Mesendoderm (in vitro differentiated cells): Measurements from ENCODE around the gene ACTN1.

ENCODE experiments used
- DNase-seq: peaks from one replicate; pipeline ENCODE4 v3.0.0; 2013
- H2AK5ac ChIP-seq: 2 replicates; pipeline ENCODE4 v1.6.1; 2013; ENCODE audit warnings: low read length, inconsistent platforms
- H2BK120ac ChIP-seq: 2 replicates; pipeline ENCODE4 v1.6.1; 2013; ENCODE audit warnings: low read depth, mild to moderate bottlenecking, low read length, moderate library complexity, mixed read lengths
- H2BK15ac ChIP-seq: replicated peaks from 2 replicates; pipeline ENCODE4 v1.6.1; 2013; ENCODE audit warnings: low read depth, mild to moderate bottlenecking, moderate library complexity
- H2BK5ac ChIP-seq: 2 replicates; pipeline ENCODE4 v1.6.1; 2013; ENCODE audit warnings: low read length, inconsistent platforms
- H3K18ac ChIP-seq: 2 replicates; pipeline ENCODE4 v1.6.1; 2013; ENCODE audit warnings: mild to moderate bottlenecking, low read length, mixed read lengths
- H3K23ac ChIP-seq: one replicate; pipeline ENCODE4 v1.6.1; 2013; ENCODE audit warnings: low read length
- H3K27ac ChIP-seq: 2 replicates; pipeline ENCODE4 v1.5.1; 2013; ENCODE audit warnings: low read depth, mild to moderate bottlenecking, inconsistent platforms, low read length, moderate library complexity
- H3K27me3 ChIP-seq: 2 replicates; pipeline ENCODE4 v1.6.1; 2013; ENCODE audit warnings: low read length, control low read depth, mild to moderate bottlenecking, inconsistent platforms; ENCODE audit not compliant: insufficient read depth, poor library complexity
- H3K36me3 ChIP-seq: 2 replicates; pipeline ENCODE4 v1.6.1; 2013; ENCODE audit warnings: low read length, inconsistent platforms; ENCODE audit not compliant: control insufficient read depth, insufficient read depth
- H3K4ac ChIP-seq: one replicate; pipeline ENCODE4 v1.6.1; 2013; ENCODE audit warnings: low read depth, mild to moderate bottlenecking, low read length, moderate library complexity
- H3K4me1 ChIP-seq: 2 replicates; pipeline ENCODE4 v1.6.1; 2013; ENCODE audit warnings: low read depth, low read length, inconsistent platforms; ENCODE audit not compliant: control insufficient read depth
- H3K4me2 ChIP-seq: 2 replicates; pipeline ENCODE4 v1.6.1; 2013; ENCODE audit warnings: low read length
- H3K4me3 ChIP-seq: 2 replicates; pipeline ENCODE4 v1.5.1; 2013; ENCODE audit warnings: mild to moderate bottlenecking, low read length
- H3K56ac ChIP-seq: one replicate; pipeline ENCODE4 v1.6.1; 2013; ENCODE audit warnings: low read length
- H3K79me1 ChIP-seq: 2 replicates; pipeline ENCODE4 v1.6.1; 2013; ENCODE audit warnings: low read length, inconsistent platforms
- H3K79me2 ChIP-seq: 2 replicates; pipeline ENCODE4 v1.6.1; 2013; ENCODE audit warnings: mild to moderate bottlenecking, low read length; ENCODE audit not compliant: control insufficient read depth, insufficient read depth
- H3K9ac ChIP-seq: 2 replicates; pipeline ENCODE4 v1.6.1; 2013; ENCODE audit warnings: low read length, inconsistent platforms
- H4K5ac ChIP-seq: one replicate; pipeline ENCODE4 v1.6.1; 2013; ENCODE audit warnings: low read length
- H4K8ac ChIP-seq: one replicate; pipeline ENCODE4 v1.6.1; 2013; ENCODE audit warnings: low read depth, mild to moderate bottlenecking, control low read depth, low read length, moderate library complexity
- WGBS: extraction: QIAGEN DNeasy Blood & Tissue Kit; methylation state at CpG from one replicate; pipeline ENCODE4 v1.1.7; 2013; ENCODE audit warnings: low lambda C conversion rate, missing lambda C conversion rate; ENCODE audit not compliant: insufficient coverage; ENCODE audit errors: extremely low coverage; 5-methylcytosine and 5-hydroxymethylcytosine counted together

The ACTN1 gene

DNA sequence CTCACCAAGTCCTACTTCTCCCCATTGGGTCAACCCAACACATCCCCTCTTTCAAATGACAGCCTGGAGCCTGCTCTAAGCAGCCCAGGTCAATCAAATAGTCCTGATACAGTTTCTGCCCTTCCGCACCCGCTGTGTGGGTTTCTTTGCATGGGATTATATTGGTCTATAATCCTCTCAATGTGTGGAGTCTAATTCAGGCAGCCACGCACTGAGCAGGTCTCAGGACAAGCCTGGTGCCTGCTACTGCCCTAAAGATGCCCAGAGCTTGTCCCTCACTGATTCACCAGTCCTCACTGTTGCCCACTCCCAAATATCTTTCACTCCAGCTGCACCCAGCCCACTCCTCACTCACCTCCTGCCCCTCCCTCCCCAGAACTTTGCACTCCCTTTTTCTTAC is 16.4 kb downstream of the ACTN1 start:
- Histone ChIP-seq H3K79me2 (peaks cover 92% of the 10 kb centered on the region), H3K9ac (no peak overlapping the region), H3K56ac (no peak overlapping the region), H3K18ac (no peak overlapping the region), H3K4me2 (no peak overlapping the region), H2BK5ac (no peak overlapping the region), H3K4me3 (no peak overlapping the region), H2BK120ac (no peak overlapping the region), H3K36me3 (no peaks in the 10 kb centered on the region), H4K5ac (no peak overlapping the region), H3K4me1 (peaks cover 7% of the 10 kb centered on the region), H3K4ac (no peak overlapping the region), H3K23ac (no peak overlapping the region), H2AK5ac (no peak overlapping the region), H3K79me1 (peaks cover 30% of the 10 kb centered on the region), H3K27me3 (no peaks in the 10 kb centered on the region), H2BK15ac (no peak overlapping the region), H3K27ac (no peak overlapping the region), H4K8ac (no peak overlapping the region)
- DNase-seq: no peak
- WGBS: no CpG with 5 or more reads among the region's 3 CpGs

DNA sequence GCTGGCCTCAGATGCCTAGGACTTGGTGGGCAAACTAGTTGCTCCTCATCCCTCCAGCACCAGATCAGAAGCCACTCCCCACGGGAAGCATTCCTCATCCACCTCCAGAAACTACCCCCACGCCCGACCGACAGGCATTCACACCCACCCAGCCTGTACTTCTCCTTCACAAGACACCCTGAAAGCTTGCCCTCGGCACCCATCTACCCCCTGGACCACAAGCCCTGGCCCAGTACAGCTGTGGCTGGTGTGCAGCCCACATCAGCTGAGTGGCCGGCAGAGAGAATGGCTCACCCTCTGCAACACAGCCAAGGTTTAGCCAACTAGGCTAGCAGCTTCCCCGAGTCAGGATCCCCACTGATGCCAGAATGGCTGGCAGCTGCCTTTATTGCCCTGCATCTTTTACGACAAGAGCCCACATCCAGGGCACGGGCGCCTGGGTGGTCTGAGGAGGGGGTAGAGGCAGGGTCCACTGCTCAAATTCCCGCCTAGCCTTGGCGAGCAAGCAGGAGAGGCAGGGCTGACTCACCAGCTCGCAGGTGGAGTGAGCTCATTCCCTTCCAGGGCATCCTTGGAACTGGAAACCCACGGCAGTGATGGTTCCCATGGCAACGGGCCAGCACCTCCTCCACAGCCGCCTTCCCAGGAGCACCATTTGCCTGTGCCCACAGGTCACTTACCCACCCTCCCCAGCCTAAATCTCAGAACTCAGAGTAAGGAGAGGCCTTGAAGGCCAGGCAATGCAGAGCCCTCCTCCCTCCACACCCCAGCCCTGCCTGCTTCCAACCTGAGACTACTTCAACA is 17.1 kb downstream of the ACTN1 start:
- H2BK15ac ChIP-seq: no peak overlapping the region
- peaks cover 92% of the 10 kb centered on the region for H3K79me2 ChIP-seq
- H3K79me1 ChIP-seq: peaks cover 30% of the 10 kb centered on the region
- H4K8ac ChIP-seq: no peak overlapping the region
- H3K9ac ChIP-seq: no peak overlapping the region
- H2AK5ac ChIP-seq: no peak overlapping the region
- H2BK5ac ChIP-seq: no peak overlapping the region
- H4K5ac ChIP-seq: no peak overlapping the region
- peak; percentile 93 for DNase-seq
- no peak overlapping the region for H3K4me3 ChIP-seq
- no CpG with 5 or more reads among the region's 16 CpGs for WGBS
- no peak overlapping the region for H3K27ac ChIP-seq
- no peak overlapping the region for H3K23ac ChIP-seq
- H3K4me1 ChIP-seq: peaks cover 7% of the 10 kb centered on the region
- H3K18ac ChIP-seq: no peak overlapping the region
- no peak overlapping the region for H3K4me2 ChIP-seq
- no peak overlapping the region for H2BK120ac ChIP-seq
- no peaks in the 10 kb centered on the region for H3K36me3 ChIP-seq
- no peaks in the 10 kb centered on the region for H3K27me3 ChIP-seq
- H3K56ac ChIP-seq: no peak overlapping the region
- no peak overlapping the region for H3K4ac ChIP-seq

GRCh38 chr14:68961361-68961760 is 17.7 kb downstream of the ACTN1 start:
- Histone ChIP-seq H3K4me2 (no peak overlapping the region), H2BK15ac (no peak overlapping the region), H4K8ac (no peak overlapping the region), H3K9ac (no peak overlapping the region), H3K36me3 (no peaks in the 10 kb centered on the region), H3K4ac (no peak overlapping the region), H2BK120ac (no peak overlapping the region), H4K5ac (no peak overlapping the region), H3K23ac (no peak overlapping the region), H3K4me3 (no peak overlapping the region), H2BK5ac (no peak overlapping the region), H3K4me1 (peaks cover 4% of the 10 kb centered on the region), H3K27me3 (no peaks in the 10 kb centered on the region), H3K79me1 (peaks cover 28% of the 10 kb centered on the region), H3K79me2 (peaks cover 92% of the 10 kb centered on the region), H2AK5ac (no peak overlapping the region), H3K18ac (no peak overlapping the region), H3K56ac (no peak overlapping the region), H3K27ac (no peak overlapping the region)
- no CpG with 5 or more reads among the region's 7 CpGs for WGBS
- DNase-seq: no peak

- no peak overlapping the region for H3K4me2 ChIP-seq
- no peak overlapping the region for H4K5ac ChIP-seq
- H3K4ac ChIP-seq: no peak overlapping the region
- no peak overlapping the region for H3K23ac ChIP-seq
- no peak overlapping the region for H3K27ac ChIP-seq
- H3K79me1 ChIP-seq: peaks cover 30% of the 10 kb centered on the region
- no peak overlapping the region for H3K9ac ChIP-seq
- H3K27me3 ChIP-seq: no peaks in the 10 kb centered on the region
- H2BK15ac ChIP-seq: no peak overlapping the region
- no peak overlapping the region for H3K56ac ChIP-seq
- no peak overlapping the region for H2AK5ac ChIP-seq
- H3K36me3 ChIP-seq: no peaks in the 10 kb centered on the region
- peaks cover 92% of the 10 kb centered on the region for H3K79me2 ChIP-seq
- WGBS: no CpG with 5 or more reads among the region's 3 CpGs
- no peak overlapping the region for H2BK5ac ChIP-seq
- H3K4me3 ChIP-seq: no peak overlapping the region
- H3K18ac ChIP-seq: no peak overlapping the region
- DNase-seq: no peak
- H4K8ac ChIP-seq: no peak overlapping the region
- H3K4me1 ChIP-seq: peaks cover 6% of the 10 kb centered on the region
- H2BK120ac ChIP-seq: no peak overlapping the region
Measured at GRCh38 chr14:68960123-68960522, 19.0 kb downstream of the ACTN1 start.

DNA sequence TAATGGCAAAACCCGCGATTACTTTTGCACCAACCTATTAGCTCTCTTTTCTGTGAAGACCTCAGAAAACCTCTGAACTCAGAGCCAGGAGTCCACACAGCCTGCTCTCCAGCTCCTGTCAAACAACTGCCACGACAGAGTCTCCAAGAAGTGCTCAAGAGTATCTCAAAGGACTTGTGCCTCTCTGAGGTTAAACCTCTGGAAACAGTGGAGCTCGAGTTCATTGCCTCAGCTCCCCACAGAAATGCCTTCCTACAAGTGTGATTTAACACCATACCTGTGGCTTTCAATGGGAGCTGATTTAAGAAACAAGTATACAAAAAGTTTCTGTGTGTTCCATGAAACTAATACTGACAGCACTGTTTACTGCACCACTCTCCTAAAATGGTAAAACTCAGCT is 20.1 kb downstream of the ACTN1 start:
- Histone ChIP-seq H2BK5ac (no peak overlapping the region), H3K18ac (no peak overlapping the region), H3K23ac (no peak overlapping the region), H3K4me3 (no peak overlapping the region), H3K36me3 (no peaks in the 10 kb centered on the region), H3K9ac (no peak overlapping the region), H3K4me2 (no peak overlapping the region), H3K4me1 (peaks cover 6% of the 10 kb centered on the region), H2BK15ac (no peak overlapping the region), H3K79me2 (peaks cover 88% of the 10 kb centered on the region), H3K27ac (no peak overlapping the region), H3K4ac (no peak overlapping the region), H3K79me1 (peaks cover 29% of the 10 kb centered on the region), H3K27me3 (no peaks in the 10 kb centered on the region), H4K8ac (no peak overlapping the region), H2AK5ac (no peak overlapping the region), H2BK120ac (no peak overlapping the region), H4K5ac (no peak overlapping the region), H3K56ac (no peak overlapping the region)
- DNase-seq: no peak
- WGBS: no CpG with 5 or more reads among the region's 4 CpGs

DNA sequence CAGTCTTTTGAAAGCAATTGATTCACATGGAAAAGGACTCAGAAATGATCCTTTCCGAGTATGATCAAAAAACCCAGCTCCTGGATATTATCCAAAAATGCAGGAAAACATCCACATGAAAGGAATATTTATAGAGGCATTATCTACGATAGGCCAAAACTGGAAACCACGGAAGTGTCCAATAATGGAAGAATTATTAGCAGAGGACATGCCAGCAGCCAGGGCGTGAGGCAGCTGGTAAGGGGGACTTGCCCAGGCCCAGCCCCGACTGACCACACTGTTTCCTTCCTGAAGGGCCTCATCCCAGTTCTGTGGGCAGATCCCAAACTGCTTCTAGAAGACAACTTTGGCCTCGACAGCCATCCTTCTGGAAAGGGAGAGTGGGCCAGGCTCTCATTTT is 20.5 kb downstream of the ACTN1 start:
- Histone ChIP-seq H3K4me1 (peaks cover 6% of the 10 kb centered on the region), H4K8ac (no peak overlapping the region), H3K27me3 (no peaks in the 10 kb centered on the region), H2BK120ac (no peak overlapping the region), H3K23ac (no peak overlapping the region), H3K9ac (no peak overlapping the region), H3K56ac (no peak overlapping the region), H3K4me3 (no peak overlapping the region), H3K27ac (no peak overlapping the region), H3K4ac (no peak overlapping the region), H3K18ac (no peak overlapping the region), H3K4me2 (no peak overlapping the region), H3K79me1 (peaks cover 28% of the 10 kb centered on the region), H2BK15ac (no peak overlapping the region), H3K36me3 (no peaks in the 10 kb centered on the region), H2AK5ac (no peak overlapping the region), H3K79me2 (peaks cover 85% of the 10 kb centered on the region), H4K5ac (no peak overlapping the region), H2BK5ac (no peak overlapping the region)
- WGBS: no CpG with 5 or more reads among the region's 6 CpGs
- DNase-seq: no peak
